B cell (primary cell): Measurements from ENCODE around the gene USB1. TPM values are rescaled to one million over a fixed set of nuclear protein-coding genes. Genes with fewer than 3 reads are reported as not detected.

ENCODE experiments used
- ATAC-seq: fragments of 200-7000 bp; cut with Tn5 transposase; one replicate; pipeline ENCODE4 v1.10.0; 2021; ENCODE audit warnings: low read depth, mild to moderate bottlenecking, moderate number of reproducible peaks, moderate library complexity
- CTCF ChIA-PET: fragments of 350-600 bp; sonication (Branson Sonifier 250); formaldehyde crosslinking; loops from one replicate; lab custom pipeline; 2021; ENCODE audit warnings: antibody characterized with exemption, inconsistent platforms; lab: Charles Lee
- POLR2A ChIA-PET: fragments of 350-600 bp; sonication (Branson Sonifier 250); formaldehyde crosslinking; loops from one replicate; lab custom pipeline; 2021; ENCODE audit warnings: antibody characterized with exemption; lab: Charles Lee
- DNase-seq: peaks from one replicate; pipeline ENCODE4 v3.0.0; 2013
- H2AFZ ChIP-seq: 2 replicates; pipeline ENCODE4 v1.6.1; 2012; ENCODE audit warnings: mild to moderate bottlenecking, low read depth, low read length; ENCODE audit not compliant: insufficient read depth, poor library complexity, severe bottlenecking
- H3K27ac ChIP-seq, 2 donors: 1 replicate in 1 of 2; 2 replicates in 1 of 2; pipeline ENCODE4 v1.5.1; 2012 to 2013; ENCODE audit warnings: low read length in 2 of 2, mild to moderate bottlenecking in 2 of 2, moderate library complexity in 1 of 2
- H3K27me3 ChIP-seq, 4 experiments: fragments of 200-600 bp in 1 of 4; sonication (generic) in 1 of 4; replicated peaks in 1 of 4; 1 replicate in 2 of 4; 2 replicates in 2 of 4; pipeline versions ENCODE4 v1.6.1 to v1.7.0; 2013 to 2016; ENCODE audit warnings: low read length in 3 of 4, mild to moderate bottlenecking in 2 of 4, mixed read lengths in 1 of 4, moderate library complexity in 1 of 4; ENCODE audit not compliant: insufficient read depth in 4 of 4, control insufficient read depth in 3 of 4; ENCODE audit errors: control extremely low read depth in 1 of 4
- H3K36me3 ChIP-seq, 2 experiments: replicated peaks in 1 of 2; 1 replicate in 1 of 2; 2 replicates in 1 of 2; pipeline versions ENCODE4 v1.6.1 to v1.7.1; 2013; ENCODE audit warnings: low read length in 1 of 2; ENCODE audit not compliant: insufficient read depth in 2 of 2, control insufficient read depth in 1 of 2; ENCODE audit errors: control extremely low read depth in 1 of 2, extremely low read depth in 1 of 2
- H3K4me1 ChIP-seq, 2 donors: fragments of 200-600 bp in 1 of 2; sonication (generic) in 1 of 2; 1 replicate in 1 of 2; 2 replicates in 1 of 2; pipeline versions ENCODE4 v1.5.1 to v1.6.1; 2013 to 2017; ENCODE audit warnings: low read length in 2 of 2; ENCODE audit not compliant: control insufficient read depth in 2 of 2, insufficient read depth in 2 of 2
- H3K4me2 ChIP-seq: replicated peaks from 2 replicates; pipeline ENCODE3; 2012; ENCODE audit warnings: mild to moderate bottlenecking, low read depth, low read length; ENCODE audit not compliant: poor library complexity, severe bottlenecking
- H3K4me3 ChIP-seq, 5 experiments: fragments of 200-600 bp in 1 of 5; sonication (generic) in 1 of 5; 1 replicate in 3 of 5; 2 replicates in 2 of 5; pipeline versions ENCODE4 v1.5.1 to v1.7.0; 2011 to 2016; ENCODE audit warnings: low read length in 4 of 5, mild to moderate bottlenecking in 4 of 5, low read depth in 2 of 5, control low read depth in 1 of 5, moderate library complexity in 1 of 5; ENCODE audit not compliant: insufficient read depth in 1 of 5; ENCODE audit errors: control extremely low read depth in 1 of 5, extremely low read depth in 1 of 5
- H3K79me2 ChIP-seq: fragments of 200-600 bp; sonication (generic); one replicate; pipeline ENCODE4 v1.6.0; 2016; ENCODE audit warnings: low read length; ENCODE audit not compliant: control insufficient read depth, insufficient read depth
- H3K9ac ChIP-seq: fragments of 200-600 bp; sonication (generic); 2 replicates; pipeline ENCODE4 v1.6.1; 2017; ENCODE audit warnings: mild to moderate bottlenecking, low read length, moderate library complexity
- H3K9me3 ChIP-seq, 3 donors: one replicate each; pipeline versions ENCODE4 v1.6.1 to v1.7.1; 2013; ENCODE audit warnings: low read length in 2 of 3; ENCODE audit not compliant: control insufficient read depth in 2 of 3, insufficient read depth in 1 of 3; ENCODE audit errors: control extremely low read depth in 1 of 3
- H4K20me1 ChIP-seq: 2 replicates; pipeline ENCODE4 v1.6.0; 2012; ENCODE audit warnings: mild to moderate bottlenecking, low read length; ENCODE audit not compliant: insufficient read depth, control insufficient read depth, poor library complexity, severe bottlenecking
- H3K27ac Mint-ChIP-seq: one replicate; pipeline ENCODE4 v1.8.0; 2021; ENCODE audit warnings: mixed read lengths
- H3K27me3 Mint-ChIP-seq: one replicate; pipeline ENCODE4 v1.8.0; 2021; ENCODE audit warnings: mixed read lengths
- H3K4me1 Mint-ChIP-seq: one replicate; pipeline ENCODE4 v1.8.0; 2021; ENCODE audit warnings: mixed read lengths
- H3K4me3 Mint-ChIP-seq: one replicate; pipeline ENCODE4 v1.8.0; 2021; ENCODE audit warnings: mixed read lengths
- H3K9me3 Mint-ChIP-seq: one replicate; pipeline ENCODE4 v1.8.0; 2022; ENCODE audit warnings: mixed read lengths; ENCODE audit not compliant: insufficient read depth
- CTCF ChIP-seq: fragments of 200-600 bp; IDR thresholded peaks from one replicate; pipeline ENCODE4 v1.8.0; 2022; ENCODE audit warnings: antibody characterized with exemption, mild to moderate bottlenecking
- EZH2 ChIP-seq: IDR thresholded peaks from 2 replicates; pipeline ENCODE4 v1.6.1; 2012; ENCODE audit warnings: borderline replicate concordance, low read depth, mild to moderate bottlenecking, moderate library complexity, low read length; ENCODE audit not compliant: insufficient read depth, poor library complexity, severe bottlenecking
- WGBS: methylation state at CpG from one replicate; pipeline ENCODE4 v1.1.5; 2013; ENCODE audit warnings: missing lambda C conversion rate; ENCODE audit not compliant: insufficient coverage; 5-methylcytosine and 5-hydroxymethylcytosine counted together
- intact Hi-C: fragments of 100-400 bp; cut with micrococcal nuclease; formaldehyde crosslinking; loops from one replicate; pipeline ENCODE4 v1.10.0; 2022
- polyA plus RNA-seq: library from polyadenylated mRNA; depleted of rRNA; stranded (reverse); fragments of >200 nt; gene quantifications from 2 replicates; pipeline ENCODE4 v1.2.3, GENCODE V29; 2012
- total RNA-seq, 2 donors: library from RNA; stranded (reverse); fragments of 120-200 nt in 1 of 2; gene quantifications; 1 replicate in 1 of 2; 2 replicates in 1 of 2; pipeline versions ENCODE4 v1.2.3 to v1.2.4, GENCODE V29; 2013 to 2022

USB1 gene
- total and polyA plus RNA-seq, 2 donors (not counting 1 experiment from before 2014, with no cell fraction given), result 32.8 to 37.0 TPM

GRCh38 chr16:58045096-58045495 lies 43.9 kb downstream of the USB1 start:
- intact Hi-C loops, result no loop called here
- Histone ChIP-seq H3K4me1 (no peaks in the 10 kb centered on the region), H3K36me3 (no peaks in the 10 kb centered on the region), H3K79me2 (no peaks in the 10 kb centered on the region), H3K9me3 (peaks cover 0 to 3% (median 0%) of the 10 kb centered on the region in 3 donors), H2AFZ (no peak overlapping the region), H3K27ac (no peak overlapping the region), H4K20me1 (no peaks in the 10 kb centered on the region), H3K4me2 (no peak overlapping the region), H3K9ac (no peak overlapping the region), H3K27me3 (no peaks in the 10 kb centered on the region), H3K4me3 (no peak overlapping the region)
- 92% methylated on average over 23 of the region's 31 CpGs for WGBS
- H3K4me1 Mint-ChIP-seq, result no peaks in the 10 kb centered on the region
- CTCF ChIA-PET, result no interaction called here
- H3K4me3 Mint-ChIP-seq, result no peak overlapping the region
- POLR2A ChIA-PET, result no interaction called here
- no peak overlapping the region for H3K27ac Mint-ChIP-seq
- DNase-seq (no peak), ATAC-seq (no peak)
- no peak for TF ChIP-seq EZH2
- TF ChIP-seq CTCF, result no peak
- H3K9me3 Mint-ChIP-seq, result no peaks in the 10 kb centered on the region
- H3K27me3 Mint-ChIP-seq, result no peaks in the 10 kb centered on the region

GRCh38 chr16:58046054-58046881 lies 45.1 kb downstream of the USB1 start:
- no peak overlapping the region for H2AFZ ChIP-seq
- H3K79me2 ChIP-seq, result no peaks in the 10 kb centered on the region
- Mint-ChIP-seq H3K9me3 (no peaks in the 10 kb centered on the region), H3K27ac (no peak overlapping the region), H3K4me1 (no peaks in the 10 kb centered on the region), H3K4me3 (no peak overlapping the region), H3K27me3 (peaks cover 5% of the 10 kb centered on the region)
- H3K9me3 ChIP-seq, result peaks cover 0 to 3% (median 0%) of the 10 kb centered on the region in 3 donors
- WGBS, result 52% methylated on average over 6 of the region's 16 CpGs
- ChIA-PET CTCF (no interaction called here), POLR2A (no interaction called here)
- H3K36me3 ChIP-seq, result no peaks in the 10 kb centered on the region
- H3K27ac ChIP-seq, result no peak overlapping the region
- no peak for DNase-seq
- H3K27me3 ChIP-seq, result no peaks in the 10 kb centered on the region
- ATAC-seq, result no peak
- intact Hi-C loops, result no loop called here
- H3K4me2 ChIP-seq, result no peak overlapping the region
- H3K4me3 ChIP-seq, result no peak overlapping the region
- H3K9ac ChIP-seq, result no peak overlapping the region
- no peaks in the 10 kb centered on the region for H3K4me1 ChIP-seq
- no peak for TF ChIP-seq CTCF
- no peak for TF ChIP-seq EZH2
- no peaks in the 10 kb centered on the region for H4K20me1 ChIP-seq
